Measurements from ENCODE around the gene SPAG9.

Gene SPAG9

GRCh38 chr17:50934672-50935220, 185.9 kb downstream of the SPAG9 start:
- DNase-seq: peak; percentile 100

GRCh38 chr17:50934161-50934560, 186.5 kb downstream of the SPAG9 start:
- no peak for DNase-seq

- DNase-seq: peak; percentile 99
Measured at GRCh38 chr17:50931144-50931908, 189.3 kb downstream of the SPAG9 start.

GRCh38 chr17:50928646-50929045, 192.0 kb downstream of the SPAG9 start:
- no peak for DNase-seq

- no peak for DNase-seq
Measured at GRCh38 chr17:50927287-50927686, 193.4 kb downstream of the SPAG9 start.

- DNase-seq: no peak
Measured at GRCh38 chr17:50926523-50926922, 194.1 kb downstream of the SPAG9 start.

- DNase-seq: no peak
Measured at GRCh38 chr17:50925296-50925891, 195.3 kb downstream of the SPAG9 start.

GRCh38 chr17:50924800-50925199, 195.9 kb downstream of the SPAG9 start:
- peak; percentile 57 for DNase-seq

- no peak for DNase-seq
Measured at GRCh38 chr17:50924300-50924699, 196.4 kb downstream of the SPAG9 start.

GRCh38 chr17:50923611-50924010, 197.1 kb downstream of the SPAG9 start:
- peak; percentile 63 for DNase-seq

- no peak for DNase-seq
Measured at GRCh38 chr17:50922721-50923405, 197.8 kb downstream of the SPAG9 start.

- no peak for DNase-seq
Measured at GRCh38 chr17:50922107-50922506, 198.6 kb downstream of the SPAG9 start.

GRCh38 chr17:50920891-50921586, 199.6 kb downstream of the SPAG9 start:
- no peak for DNase-seq

- DNase-seq: no peak
Measured at GRCh38 chr17:50920041-50920410, 200.6 kb downstream of the SPAG9 start.

- peak; percentile 29 for DNase-seq
Measured at GRCh38 chr17:50919321-50920040, 201.2 kb downstream of the SPAG9 start.

GRCh38 chr17:50918933-50919296, 201.8 kb downstream of the SPAG9 start:
- no peak for DNase-seq

- no peak for DNase-seq
Measured at GRCh38 chr17:50918071-50918932, 202.4 kb downstream of the SPAG9 start.

- no peak for DNase-seq
Measured at GRCh38 chr17:50917418-50917743, 203.3 kb downstream of the SPAG9 start.

- no peak for DNase-seq
Measured at GRCh38 chr17:50916708-50917417, 203.8 kb downstream of the SPAG9 start.

GRCh38 chr17:50916026-50916707, 204.5 kb downstream of the SPAG9 start:
- no peak for DNase-seq
